GM12892 (cell line): Measurements from ENCODE around the gene TBCA.

ENCODE experiments used
- POLR2A ChIP-seq: IDR thresholded peaks from 2 replicates; pipeline ENCODE4 v1.6.1; 2011; ENCODE audit warnings: low read depth, low read length, control low read depth
- POLR2AphosphoS5 ChIP-seq: IDR thresholded peaks from 2 replicates; pipeline ENCODE4 v1.6.1; 2011; ENCODE audit warnings: low read depth, low read length, control low read depth

DNA sequence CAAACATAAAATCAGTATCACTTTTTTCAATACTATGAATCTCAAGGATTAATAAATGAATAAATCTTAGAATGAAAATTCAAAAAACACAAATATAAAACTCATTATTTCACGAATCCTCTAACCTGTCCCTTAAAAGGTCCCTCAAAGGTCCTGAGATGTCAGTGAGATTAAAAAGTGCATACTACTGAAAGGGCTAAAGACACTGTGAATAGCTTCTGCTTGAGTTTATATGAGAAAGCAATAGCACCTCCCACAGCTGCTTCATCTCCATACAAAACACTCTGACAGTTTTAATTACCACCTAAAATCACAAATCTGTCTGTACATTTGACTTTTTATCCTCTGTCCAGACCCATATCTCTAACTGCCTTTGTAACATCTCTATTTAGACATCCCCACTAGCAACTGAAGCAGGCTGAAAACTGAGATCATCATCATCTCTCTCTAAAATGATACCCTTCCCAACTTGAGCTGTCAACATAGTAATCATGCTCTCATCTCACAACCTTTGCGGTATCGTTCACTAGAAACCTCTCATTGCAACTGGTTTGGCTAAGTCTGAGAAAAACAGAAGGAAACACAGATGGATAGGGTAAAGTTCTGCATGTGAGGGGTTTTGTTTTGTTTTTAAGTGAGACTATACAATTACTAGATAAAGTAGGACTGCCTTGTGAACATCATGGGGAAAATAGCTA is 56.3 kb downstream of the TBCA start:
- TF ChIP-seq POLR2A = no peak
- no peak for TF ChIP-seq POLR2AphosphoS5
